Suprapubic skin (tissue), 4 donors: ENCODE measurements around the gene CHAD. TPM values are rescaled to one million over a fixed set of nuclear protein-coding genes. Genes with fewer than 3 reads are reported as not detected.
"Not testable (repeated sequence)": the region's sequence is repeated elsewhere in the genome, so short reads cannot be mapped to it uniquely, and the experiment has no call there.

Experiments used
- DNase-seq, 2 donors: peaks; one replicate each; pipeline ENCODE4 v3.0.0-alpha.2; 2019; ENCODE audit warnings: low spot score in 2 of 2
- H3K27ac ChIP-seq: fragments of 200-600 bp; sonication (generic); one replicate; pipeline ENCODE4 v1.5.1; 2019
- H3K27me3 ChIP-seq: fragments of 200-600 bp; sonication (generic); one replicate; pipeline ENCODE4 v1.5.1; 2019
- H3K36me3 ChIP-seq: fragments of 200-600 bp; sonication (generic); one replicate; pipeline ENCODE4 v1.5.1; 2019
- H3K4me1 ChIP-seq: fragments of 200-600 bp; sonication (generic); one replicate; pipeline ENCODE4 v1.5.1; 2019
- H3K4me3 ChIP-seq: fragments of 200-600 bp; sonication (generic); one replicate; pipeline ENCODE4 v1.5.1; 2019; ENCODE audit warnings: mild to moderate bottlenecking
- H3K9me3 ChIP-seq: fragments of 200-600 bp; sonication (generic); one replicate; pipeline ENCODE4 v1.5.1; 2019
- CTCF ChIP-seq, 2 donors: fragments of 200-600 bp in 1 of 2; fragments of 450-650 bp in 1 of 2; sonication (generic) in 1 of 2; IDR thresholded peaks; one replicate each; pipeline ENCODE4 v1.5.1; 2016 to 2019; ENCODE audit warnings: antibody characterized with exemption in 2 of 2, mild to moderate bottlenecking in 1 of 2, moderate library complexity in 1 of 2
- EP300 ChIP-seq: sonication (generic); formaldehyde crosslinking; IDR thresholded peaks from one replicate; pipeline ENCODE4 v1.6.1; 2017; ENCODE audit warnings: antibody characterized with exemption
- POLR2A ChIP-seq, 2 donors: fragments of 450-650 bp; IDR thresholded peaks; one replicate each; pipeline ENCODE4 v1.6.1; 2017; ENCODE audit warnings: antibody characterized with exemption in 2 of 2, mild to moderate bottlenecking in 2 of 2, moderate library complexity in 2 of 2
- POLR2AphosphoS5 ChIP-seq, 3 donors: sonication (generic); formaldehyde crosslinking; IDR thresholded peaks; one replicate each; pipeline ENCODE4 v1.6.1; 2017; ENCODE audit warnings: antibody characterized with exemption in 3 of 3
- WGBS: methylation state at CpG from one replicate; pipeline ENCODE4 v1.1.5; 2018; 5-methylcytosine and 5-hydroxymethylcytosine counted together
- total RNA-seq, 4 donors: library from RNA; depleted of rRNA; stranded (reverse); fragments of >200 nt; gene quantifications; one replicate each; pipeline ENCODE4 v1.1.0, GENCODE V29; 2016

The CHAD gene
- total RNA-seq, 4 donors from 2014 or later: 4.5 to 15.4 (median 7.2) TPM

GRCh38 chr17:50422738-50423137 lies 45.9 kb downstream of the CHAD start:
- Histone ChIP-seq H3K4me1 (peaks cover 50% of the 10 kb centered on the region), H3K36me3 (no peaks in the 10 kb centered on the region), H3K27ac (no peak overlapping the region), H3K4me3 (no peak overlapping the region), H3K9me3 (no peaks in the 10 kb centered on the region), H3K27me3 (no peaks in the 10 kb centered on the region)
- TF ChIP-seq EP300 (no peak), CTCF (IDR thresholded peaks at IDR 0.05) (no peak), POLR2A (IDR thresholded peaks at IDR 0.05) (no peak), POLR2AphosphoS5 (IDR thresholded peaks at IDR 0.05) (no peak)
- 95% methylated on average over 2 of the region's 2 CpGs for WGBS
- DNase-seq: no peak

GRCh38 chr17:50421308-50422051 lies 47.2 kb downstream of the CHAD start:
- DNase-seq: no peak
- peaks cover 38% of the 10 kb centered on the region for H3K4me1 ChIP-seq
- WGBS: 34% methylated on average over 3 of the region's 3 CpGs
- no peaks in the 10 kb centered on the region for H3K36me3 ChIP-seq
- H3K9me3 ChIP-seq: no peaks in the 10 kb centered on the region
- no peak overlapping the region for H3K27ac ChIP-seq
- no peak for TF ChIP-seq EP300
- TF ChIP-seq POLR2A (IDR thresholded peaks at IDR 0.05): no peak
- TF ChIP-seq POLR2AphosphoS5 (IDR thresholded peaks at IDR 0.05): no peak
- no peak for TF ChIP-seq CTCF (IDR thresholded peaks at IDR 0.05)
- no peaks in the 10 kb centered on the region for H3K27me3 ChIP-seq
- H3K4me3 ChIP-seq: peak overlapping the region; percentile 17

- TF ChIP-seq POLR2A (IDR thresholded peaks at IDR 0.05): no peak
- TF ChIP-seq POLR2AphosphoS5 (IDR thresholded peaks at IDR 0.05): no peak
- no peak for TF ChIP-seq EP300
- no peak for TF ChIP-seq CTCF (IDR thresholded peaks at IDR 0.05)
- H3K27ac ChIP-seq: no peak overlapping the region
- H3K36me3 ChIP-seq: no peaks in the 10 kb centered on the region
- peaks cover 29% of the 10 kb centered on the region for H3K4me1 ChIP-seq
- H3K9me3 ChIP-seq: no peaks in the 10 kb centered on the region
- H3K4me3 ChIP-seq: no peak overlapping the region
- 81% methylated on average over 6 of the region's 6 CpGs for WGBS
- H3K27me3 ChIP-seq: no peaks in the 10 kb centered on the region
- DNase-seq: no peak
These were observed 48.1 kb downstream of the CHAD start for GRCh38 chr17:50420419-50421112.

- 96% methylated on average over 7 of the region's 10 CpGs for WGBS
- not testable (repeated sequence) for H3K27ac ChIP-seq, H3K4me3 ChIP-seq, H3K36me3 ChIP-seq, H3K27me3 ChIP-seq, H3K9me3 ChIP-seq, DNase-seq
- peaks cover 19% of the 10 kb centered on the region for H3K4me1 ChIP-seq
These were observed 49.1 kb downstream of the CHAD start for GRCh38 chr17:50419577-50419976.

GRCh38 chr17:50414808-50415207 lies 53.9 kb downstream of the CHAD start:
- no peak for TF ChIP-seq CTCF (IDR thresholded peaks at IDR 0.05)
- no peak for TF ChIP-seq POLR2A (IDR thresholded peaks at IDR 0.05)
- no peak for TF ChIP-seq POLR2AphosphoS5 (IDR thresholded peaks at IDR 0.05)
- no peak for TF ChIP-seq EP300
- Histone ChIP-seq H3K27me3 (no peaks in the 10 kb centered on the region), H3K9me3 (no peaks in the 10 kb centered on the region), H3K36me3 (no peaks in the 10 kb centered on the region), H3K4me1 (no peaks in the 10 kb centered on the region), H3K4me3 (no peak overlapping the region), H3K27ac (no peak overlapping the region)
- no peak for DNase-seq
- 80% methylated on average over 3 of the region's 3 CpGs for WGBS

Other genes starting within 250 kb of the CHAD start
- gene TMEM92, start 194.4 kb downstream of the CHAD start, total RNA-seq: 1 to 10 TPM in 1 of 4 donors, not detected in 3; 1.3 TPM
- gene XYLT2, start 122.8 kb downstream of the CHAD start, total RNA-seq: 10 to 100 TPM; 36.9 to 61.3 (median 45.5) TPM
- gene MRPL27, start 95.7 kb downstream of the CHAD start, total RNA-seq: 10 to 100 TPM; 60.3 to 87.7 (median 65.3) TPM
- gene EME1, start 95.7 kb downstream of the CHAD start, total RNA-seq: 1 to 10 TPM in 2 of 4 donors, under 1 TPM in 2; 0.39 to 2.5 (median 0.98) TPM
- 10 to 100 TPM; 16.5 to 58.0 (median 39.0) TPM for gene LRRC59, start 71.4 kb downstream of the CHAD start, total RNA-seq
- gene ACSF2, start 42.7 kb downstream of the CHAD start, total RNA-seq: 100 to 1,000 TPM in 1 of 4 donors, 10 to 100 TPM in 3; 61.2 to 164 (median 69.8) TPM
- 10 to 100 TPM; 27.3 to 41.3 (median 30.1) TPM for gene RSAD1, start 10.0 kb upstream of the CHAD start, total RNA-seq
- gene MYCBPAP, start 39.6 kb upstream of the CHAD start, total RNA-seq: 1 to 10 TPM in 2 of 4 donors, under 1 TPM in 2; 0.42 to 4.6 (median 1.3) TPM
- 100 to 1,000 TPM in 1 of 4 donors, 10 to 100 TPM in 3; 30.3 to 110 (median 78.5) TPM for gene EPN3, start 63.9 kb upstream of the CHAD start, total RNA-seq
- 10 to 100 TPM; 36.5 to 75.4 (median 50.9) TPM for gene SPATA20, start 78.3 kb upstream of the CHAD start, total RNA-seq
- 1 to 10 TPM; 1.1 to 9.9 (median 2.7) TPM for gene CACNA1G, start 91.8 kb upstream of the CHAD start, total RNA-seq
- gene ABCC3, start 166.0 kb upstream of the CHAD start, total RNA-seq: 100 to 1,000 TPM in 1 of 4 donors, 10 to 100 TPM in 3; 31.7 to 113 (median 36.2) TPM
- 10 to 100 TPM; 21.4 to 33.8 (median 26.6) TPM for gene ANKRD40, start 239.0 kb upstream of the CHAD start, total RNA-seq